Measurements from ENCODE around the gene HYOU1.

GRCh38 chr11:119101759-119102423 lies 44.9 kb upstream of the HYOU1 start, which contains the start of gene DPAGT1:
- TF ChIP-seq EZH2phosphoT487 (IDR thresholded peaks at IDR 0.05; ENCODE audit: unreplicated experiment) = no peak
- no peak for TF ChIP-seq CTCF (conservative IDR thresholded peaks at IDR 0.05; ENCODE audit: low read depth in 2 of 2)
- no peak for TF ChIP-seq STAT1 (IDR thresholded peaks at IDR 0.05; ENCODE audit: unreplicated experiment)
- no peak for TF ChIP-seq POLR2AphosphoS5 (IDR thresholded peaks at IDR 0.05; ENCODE audit: low read depth)
- TF ChIP-seq EZH2 (IDR thresholded peaks at IDR 0.05; ENCODE audit: low read depth, unreplicated experiment) = no peak
- TF ChIP-seq ZNF331 (CRISPR knock-in tag; IDR thresholded peaks at IDR 0.05; ENCODE audit: low read depth) = no peak
- peak; percentile 12 for TF ChIP-seq REST (IDR thresholded peaks at IDR 0.05; ENCODE audit: unreplicated experiment)
- TF ChIP-seq ZNF462 (CRISPR knock-in tag; IDR thresholded peaks at IDR 0.05) = no peak
- peak; percentile 83 for TF ChIP-seq CREB1 (CRISPR knock-in tag; IDR thresholded peaks at IDR 0.05; ENCODE audit: low read depth)
